HG03342 (cell line): ENCODE measurements around the gene TMEM248.
A peak's percentile ranks its signal among the peaks of the same experiment; 100 is the strongest.
"Not testable (repeated sequence)": the region's sequence is repeated elsewhere in the genome, so short reads cannot be mapped to it uniquely, and the experiment has no call there.

ENCODE experiments used
- ATAC-seq: cut with Tn5 transposase; IDR thresholded peaks from one replicate; pipeline ENCODE4 v1.9.1; 2021; ENCODE audit warnings: mild to moderate bottlenecking, moderate library complexity; ENCODE audit not compliant: unreplicated experiment

The TMEM248 gene

DNA sequence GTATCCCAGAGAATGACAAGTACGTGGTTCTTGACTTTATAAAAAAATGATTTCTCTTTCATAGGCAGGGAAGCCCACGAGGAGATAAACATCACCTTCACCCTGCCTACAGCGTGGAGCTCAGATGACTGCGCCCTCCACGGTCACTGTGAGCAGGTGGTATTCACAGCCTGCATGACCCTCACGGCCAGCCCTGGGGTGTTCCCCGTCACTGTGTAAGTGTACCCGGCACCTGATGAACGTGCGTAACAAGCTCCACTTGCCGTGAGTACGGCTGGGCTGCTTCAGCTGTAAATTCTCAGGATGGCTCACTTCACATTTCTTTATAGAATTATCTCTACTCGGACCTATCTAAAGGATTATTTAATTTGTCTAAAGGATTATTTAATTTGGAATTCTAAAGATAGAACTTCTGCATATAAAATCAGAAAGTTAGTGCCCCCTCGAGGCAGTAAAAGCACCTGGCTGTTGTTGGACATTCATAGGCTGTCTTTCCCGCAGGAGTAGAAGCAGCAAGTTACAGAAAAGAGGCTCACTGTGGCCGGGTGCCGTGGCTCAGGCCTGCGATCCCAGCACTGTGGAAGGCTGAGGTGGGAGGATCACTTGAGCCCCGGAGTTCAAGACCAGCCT, 27.6 kb downstream of the TMEM248 start:
- ATAC-seq: no peak

DNA sequence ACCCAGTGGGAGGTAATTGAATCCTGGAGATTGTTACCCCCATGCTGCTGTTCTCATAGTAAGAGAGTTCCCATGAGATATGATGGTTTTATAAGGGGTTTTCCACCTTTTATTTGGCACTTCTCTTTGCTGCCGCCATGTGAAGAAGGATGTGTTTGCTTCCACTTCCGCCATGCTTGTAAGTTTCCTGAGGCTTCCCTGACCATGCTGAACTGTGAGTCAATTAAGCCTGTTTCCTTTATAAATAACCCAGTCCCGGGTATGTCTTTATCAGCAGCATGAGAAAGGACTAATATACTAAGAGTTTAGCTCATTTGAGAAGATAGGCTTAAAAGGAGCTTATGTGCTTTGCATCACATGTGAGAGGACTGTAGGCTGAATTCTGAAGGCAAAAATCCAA, 29.3 kb downstream of the TMEM248 start:
- no peak for ATAC-seq

DNA sequence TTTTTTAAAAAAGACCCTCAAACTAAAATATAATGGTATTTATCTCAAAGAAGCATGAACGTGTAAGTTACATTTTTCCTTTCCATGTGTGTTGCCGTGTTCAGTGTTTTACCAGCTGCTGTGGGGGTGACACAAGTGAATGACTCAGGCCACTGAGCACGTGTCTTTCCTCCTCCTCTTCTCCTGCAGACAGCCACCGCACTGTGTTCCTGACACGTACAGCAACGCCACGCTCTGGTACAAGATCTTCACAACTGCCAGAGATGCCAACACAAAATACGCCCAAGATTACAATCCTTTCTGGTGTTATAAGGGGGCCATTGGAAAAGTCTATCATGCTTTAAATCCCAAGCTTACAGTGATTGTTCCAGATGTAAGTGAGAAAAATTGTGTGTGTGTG, 29.7 kb downstream of the TMEM248 start:
- no peak for ATAC-seq

DNA sequence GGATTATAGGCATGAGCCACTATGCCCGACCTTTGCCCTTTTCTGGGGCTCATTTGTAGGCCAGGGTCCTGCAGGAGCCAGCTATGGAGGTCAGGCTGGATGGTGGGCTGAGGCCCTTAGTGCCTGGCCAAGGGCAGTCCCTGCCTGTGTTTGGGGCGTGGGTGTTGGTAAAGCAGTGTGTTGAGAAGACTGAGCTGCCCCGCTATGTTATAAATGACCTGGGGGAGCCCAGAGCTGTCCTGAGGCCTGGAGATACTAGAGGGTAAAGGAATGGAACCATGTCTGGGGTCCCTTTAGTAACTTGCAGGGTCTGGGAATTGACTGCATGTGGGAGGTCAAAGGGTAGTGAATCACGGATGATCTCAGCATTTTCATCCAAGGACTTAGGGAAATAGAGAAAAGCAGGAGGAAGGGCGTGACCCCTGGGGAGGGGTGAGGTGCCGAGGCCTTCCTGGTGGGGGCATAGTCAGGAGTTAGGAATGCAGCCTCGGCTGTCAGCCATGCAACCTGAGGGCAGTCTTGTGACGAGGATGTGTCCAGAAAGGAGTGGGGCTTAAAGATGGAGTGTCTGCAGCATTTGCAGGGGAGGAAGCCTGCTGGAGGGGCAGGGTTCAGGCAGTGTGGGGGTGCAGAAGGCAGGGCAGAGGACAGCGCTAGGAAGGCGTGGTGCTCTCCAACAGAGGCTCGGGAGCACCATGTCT, 31.5 kb downstream of the TMEM248 start:
- no peak for ATAC-seq

DNA sequence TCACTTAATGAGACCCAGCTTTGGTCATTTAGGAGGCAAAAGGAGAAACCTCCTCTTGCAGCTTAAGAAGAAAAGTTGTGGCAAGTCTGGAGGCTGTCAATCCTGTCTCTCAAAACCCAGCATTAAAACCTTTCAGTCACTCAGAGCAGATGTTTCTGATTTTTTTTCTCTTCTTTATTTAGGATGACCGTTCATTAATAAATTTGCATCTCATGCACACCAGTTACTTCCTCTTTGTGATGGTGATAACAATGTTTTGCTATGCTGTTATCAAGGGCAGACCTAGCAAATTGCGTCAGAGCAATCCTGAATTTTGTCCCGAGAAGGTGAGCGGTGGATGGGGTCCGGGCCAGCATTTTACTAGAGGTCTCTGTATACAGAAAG, 32.0 kb downstream of the TMEM248 start:
- ATAC-seq: no peak

DNA sequence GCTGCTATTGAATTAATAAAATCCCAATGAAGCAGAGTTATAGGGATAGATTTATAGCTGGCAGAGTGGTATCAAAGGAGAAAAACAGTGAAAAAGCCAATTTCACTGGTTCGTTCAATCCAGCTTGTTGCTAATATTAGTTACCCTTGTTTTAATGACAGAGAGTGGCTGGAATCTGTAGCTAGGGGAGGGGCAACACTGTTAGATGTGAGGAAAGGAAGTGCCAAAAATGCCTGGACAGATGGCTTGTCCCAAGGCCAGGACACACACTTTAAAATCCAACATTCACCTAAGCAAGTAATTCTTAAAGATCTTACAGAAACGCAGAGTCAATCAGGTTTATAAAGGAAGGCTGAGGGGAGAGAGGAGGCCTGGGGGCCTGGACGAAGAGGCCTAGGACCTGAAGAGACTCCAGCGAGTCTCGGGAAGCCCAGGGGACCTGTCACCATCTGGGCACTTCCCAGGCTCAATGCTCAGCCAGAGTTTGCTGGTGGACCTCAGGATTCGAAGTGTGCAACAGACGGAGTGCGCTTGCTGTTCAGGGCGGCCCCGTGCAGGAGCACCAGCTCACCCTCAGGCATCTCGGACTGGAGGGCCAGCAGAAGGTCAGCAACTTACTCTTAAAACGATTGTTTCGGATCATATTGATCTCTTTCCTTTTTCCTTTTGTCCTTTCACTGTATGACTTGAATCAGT, 36.7 kb downstream of the TMEM248 start:
- ATAC-seq: no peak

DNA sequence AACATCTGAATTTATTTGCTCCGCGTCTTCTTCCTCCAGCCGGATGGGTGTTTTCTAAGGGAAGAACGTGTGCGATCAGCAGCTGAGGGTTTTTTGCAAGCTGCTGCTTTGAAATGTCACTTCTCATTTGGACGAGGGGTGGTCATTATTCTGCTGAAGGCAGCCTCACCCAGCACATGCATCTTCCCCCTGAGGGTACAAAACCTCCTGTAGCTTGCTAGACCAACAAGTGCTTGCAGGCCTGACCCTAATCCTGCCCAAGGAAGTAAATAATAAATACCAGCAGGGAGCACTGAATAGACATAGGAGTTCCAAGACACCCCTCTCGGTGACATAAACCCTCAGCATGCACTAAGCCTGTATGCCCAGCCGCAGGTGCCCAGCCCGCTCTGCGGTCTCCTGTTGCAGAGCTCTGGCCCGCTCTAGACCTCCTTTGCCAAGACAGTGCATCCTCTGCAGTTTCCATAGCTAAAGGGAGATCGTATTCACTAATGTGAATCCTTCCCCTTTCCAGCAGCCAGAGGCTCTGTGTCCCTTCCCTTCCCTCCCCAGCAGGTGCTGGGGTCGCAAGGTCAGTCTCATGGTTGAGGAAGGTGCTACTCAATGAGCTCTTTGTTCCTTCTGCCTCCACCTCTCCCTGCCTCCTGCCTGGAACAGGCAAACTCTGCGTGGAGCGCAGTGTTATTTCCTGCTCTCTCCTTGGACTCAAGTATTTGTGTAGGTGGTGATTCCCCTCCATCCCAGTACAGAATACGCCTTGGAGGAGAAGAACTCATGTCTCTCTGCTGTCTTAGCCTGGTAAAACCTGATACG, 37.7 kb downstream of the TMEM248 start:
- no peak for ATAC-seq

DNA sequence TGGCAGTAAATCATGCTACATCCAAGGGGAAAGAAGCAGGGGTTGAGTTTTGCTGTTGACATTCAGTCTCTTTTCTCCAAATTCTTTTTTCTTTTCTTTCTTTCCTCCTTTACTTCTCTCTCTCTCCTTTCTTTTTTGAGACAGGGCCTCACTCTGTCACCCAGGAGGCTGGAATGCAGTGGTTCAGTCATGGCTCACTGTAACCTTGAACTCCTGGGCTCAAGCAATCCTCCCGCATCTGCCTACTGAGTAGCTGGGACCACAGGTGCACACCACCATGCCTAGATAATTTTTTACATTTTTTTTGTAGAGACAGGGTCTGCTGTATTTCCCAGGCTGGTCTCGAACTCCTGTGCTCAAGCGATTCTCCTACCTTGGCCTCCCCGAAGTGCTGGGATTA, 39.2 kb downstream of the TMEM248 start:
- ATAC-seq: no peak

DNA sequence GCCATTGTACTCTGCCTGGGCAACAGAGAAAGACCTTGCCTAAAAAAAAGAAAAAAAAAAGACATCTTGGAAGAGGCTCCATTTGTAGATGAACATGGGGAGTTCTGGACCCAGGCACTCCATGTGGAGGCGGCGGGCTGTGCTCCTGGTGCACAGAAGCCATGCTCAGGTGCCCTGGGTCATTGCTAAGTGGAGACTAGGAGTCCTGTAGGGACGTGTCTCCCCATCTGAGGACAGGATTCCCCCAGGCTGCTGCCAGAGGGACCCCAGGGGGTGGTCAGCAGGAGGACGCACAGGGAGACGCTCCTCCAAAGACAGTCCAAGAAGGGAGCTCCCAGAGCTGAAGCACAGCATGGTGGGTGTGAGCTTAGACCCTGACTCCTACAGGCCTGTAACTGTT, 40.1 kb downstream of the TMEM248 start:
- no peak for ATAC-seq

DNA sequence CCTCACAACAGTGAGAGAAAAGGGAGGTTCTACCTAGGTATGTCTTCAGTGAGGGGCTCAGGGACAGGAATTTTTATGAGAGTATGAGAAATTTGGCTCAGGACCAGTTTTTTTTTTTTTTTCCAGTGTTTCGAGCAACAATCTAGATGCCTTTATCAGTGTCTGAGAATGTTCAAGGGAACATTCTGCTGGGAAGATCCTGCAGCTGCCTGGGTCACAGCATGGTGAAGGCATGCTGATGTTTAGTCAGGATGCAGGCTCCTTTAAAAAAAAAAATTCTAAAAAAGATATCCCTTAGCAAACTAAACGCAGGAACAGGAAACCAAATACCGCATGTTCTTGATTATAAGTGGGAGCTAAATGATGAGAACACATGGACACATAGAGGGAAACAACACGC, 43.4 kb downstream of the TMEM248 start:
- ATAC-seq: no peak

DNA sequence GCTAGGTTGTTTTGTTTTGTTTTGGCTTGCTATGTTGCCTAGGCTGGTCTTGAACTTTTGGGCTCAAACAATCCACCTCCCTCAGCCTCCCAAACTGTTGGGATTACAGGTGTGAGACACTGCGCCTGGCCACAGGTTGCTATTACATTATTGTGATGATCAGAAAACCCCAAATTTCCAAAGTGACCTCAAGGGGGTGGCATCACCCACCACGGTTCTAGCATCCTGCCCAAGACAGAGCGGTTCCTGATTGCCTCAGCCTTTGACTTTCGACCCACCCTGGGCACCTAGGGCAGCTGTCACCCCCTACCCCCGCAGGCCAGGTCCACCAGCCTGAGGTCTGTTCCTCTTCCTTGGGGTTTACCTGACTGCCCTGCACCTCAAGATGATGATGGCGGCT, 46.0 kb downstream of the TMEM248 start:
- no peak for ATAC-seq

DNA sequence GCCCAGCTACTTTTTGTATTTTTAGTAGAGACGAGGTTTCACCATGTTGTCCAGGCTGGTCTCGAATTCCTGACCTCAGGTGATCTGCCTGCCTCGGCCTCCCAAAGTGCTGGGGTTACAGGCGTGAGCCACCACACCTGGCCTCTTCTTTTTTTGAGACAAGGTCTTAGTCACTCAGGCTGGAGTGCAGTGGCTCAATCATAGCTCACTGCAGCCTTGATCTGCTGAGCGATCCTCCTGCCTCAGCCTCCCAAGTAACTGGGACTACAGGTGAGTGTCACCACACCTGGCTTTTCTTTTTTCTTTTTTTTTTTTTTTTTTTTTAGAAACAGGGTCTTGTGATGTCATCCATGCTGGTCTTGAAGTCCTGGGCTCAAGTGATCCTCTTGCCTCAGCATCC, 48.0 kb downstream of the TMEM248 start:
- not testable (repeated sequence) for ATAC-seq

DNA sequence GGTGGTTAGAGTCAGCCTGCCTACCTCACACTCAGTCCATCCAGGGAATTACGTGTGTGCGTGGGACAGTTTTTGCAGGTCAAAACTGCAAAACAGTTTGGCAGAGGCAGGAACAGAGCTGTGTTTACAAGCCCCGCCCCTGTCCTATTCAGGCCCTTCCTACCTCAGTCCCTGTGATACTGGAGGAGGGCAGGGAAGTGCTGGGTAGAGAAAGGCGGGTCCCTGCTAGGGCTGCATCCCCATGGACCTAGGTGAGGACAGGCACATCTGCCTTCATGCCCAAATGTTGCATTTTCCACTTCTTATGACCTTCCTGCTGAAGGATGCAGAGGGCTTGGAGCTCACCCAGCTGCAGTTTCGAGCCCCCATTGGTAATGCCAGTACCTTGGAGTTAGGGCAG, 49.3 kb downstream of the TMEM248 start:
- no peak for ATAC-seq

DNA sequence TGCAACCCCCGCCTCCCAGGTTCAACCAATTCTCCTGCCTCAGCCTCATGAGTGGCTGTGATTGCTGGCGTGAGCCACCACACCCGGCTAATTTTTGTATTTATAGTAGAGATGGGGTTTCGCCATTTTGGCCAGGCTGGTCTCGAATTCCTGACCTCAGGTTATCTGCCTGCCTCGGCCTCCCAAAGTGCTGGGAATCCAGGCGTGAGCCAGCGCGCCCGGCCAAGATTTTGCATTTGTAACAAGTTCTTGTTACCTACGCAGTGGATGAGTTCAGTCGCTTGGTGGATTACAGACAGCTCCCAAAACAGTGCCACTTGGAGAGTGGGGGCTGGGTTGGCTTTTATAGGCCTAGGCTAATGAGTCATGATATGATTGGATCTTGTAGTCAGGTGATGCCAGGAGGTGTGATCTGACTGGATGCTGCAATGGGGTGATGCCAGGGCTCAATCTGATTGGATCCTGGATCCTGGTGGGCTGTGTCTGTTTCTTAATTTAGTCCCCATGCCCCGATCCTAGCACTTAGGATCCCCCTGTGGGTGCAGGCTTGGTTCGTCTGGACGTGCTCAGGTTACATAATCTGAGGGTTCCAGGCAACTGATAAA, 54.1 kb downstream of the TMEM248 start:
- no peak for ATAC-seq

DNA sequence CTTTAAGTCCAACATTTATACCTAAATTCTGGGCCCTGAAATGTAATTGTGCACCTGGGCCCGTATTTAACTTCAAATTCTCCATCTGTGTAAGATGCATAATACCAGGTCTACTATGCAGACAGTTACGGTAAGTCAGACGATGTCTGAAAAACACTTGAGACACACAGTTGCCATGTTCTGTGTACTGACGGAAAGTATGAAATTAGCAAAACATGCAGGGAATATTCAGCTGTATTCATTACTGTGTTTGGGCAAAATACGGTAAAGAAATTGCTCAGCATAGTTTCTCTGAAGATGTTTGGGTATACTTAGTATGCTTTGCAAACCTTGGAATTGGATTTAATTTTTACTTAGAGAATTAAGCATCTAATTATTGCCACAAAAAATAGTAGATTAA, 57.3 kb downstream of the TMEM248 start:
- not testable (repeated sequence) for ATAC-seq

DNA sequence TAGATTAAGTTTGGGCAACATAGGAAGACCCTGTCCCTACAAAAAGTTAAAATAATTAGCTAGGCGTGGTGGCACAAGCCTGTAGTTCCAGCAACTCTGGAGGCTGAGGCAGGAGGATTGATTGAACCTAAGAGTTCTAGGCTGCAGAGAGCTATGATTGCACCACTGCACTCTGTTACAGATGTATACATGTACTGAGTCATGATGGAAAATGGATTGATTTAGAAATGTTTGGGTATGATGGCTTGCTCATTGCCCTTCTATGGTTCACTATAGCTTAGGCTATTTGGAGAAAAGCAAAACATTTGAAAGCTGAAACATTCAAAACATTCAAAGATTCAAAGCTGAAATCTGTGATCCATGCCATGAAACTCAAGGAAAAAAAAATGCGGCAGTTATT, 58.0 kb downstream of the TMEM248 start:
- not testable (repeated sequence) for ATAC-seq

DNA sequence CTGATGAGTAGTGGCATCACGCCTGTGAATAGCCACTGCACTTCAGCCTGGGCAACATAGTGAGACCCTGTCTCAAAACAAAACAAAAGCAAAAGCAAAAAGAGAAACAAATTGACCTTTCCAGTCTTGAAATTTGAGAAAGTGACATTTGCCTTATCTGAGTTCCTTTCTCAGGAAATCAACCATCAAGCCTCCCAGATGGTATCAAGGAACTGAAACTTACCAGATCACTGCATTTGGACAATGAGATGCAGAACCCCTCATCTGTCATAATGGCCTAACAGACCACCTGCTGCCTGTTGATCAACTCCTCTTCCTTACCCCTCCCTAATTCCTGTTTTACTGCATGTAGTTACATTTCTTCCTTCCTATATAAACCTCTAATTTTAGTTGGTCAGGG, 59.3 kb downstream of the TMEM248 start:
- ATAC-seq: not testable (repeated sequence)

DNA sequence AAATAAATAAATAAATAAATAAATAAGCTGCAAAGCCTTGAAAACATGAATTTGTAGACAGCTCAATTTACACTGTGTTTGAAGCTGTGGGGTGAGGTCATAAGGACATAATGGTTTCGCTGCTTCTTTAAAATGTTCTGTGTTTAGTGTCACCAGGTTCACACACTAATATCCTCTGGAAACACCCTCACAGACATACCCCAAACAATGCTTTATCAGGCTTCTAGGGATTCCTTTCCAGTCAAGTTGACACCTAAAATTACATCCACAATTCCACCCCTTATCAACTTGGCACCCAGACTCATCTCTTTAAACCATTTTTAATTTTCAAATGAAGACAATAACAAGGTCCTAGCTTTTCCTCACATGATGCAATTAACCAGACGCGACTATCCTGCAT, 68.5 kb downstream of the TMEM248 start:
- not testable (repeated sequence) for ATAC-seq

DNA sequence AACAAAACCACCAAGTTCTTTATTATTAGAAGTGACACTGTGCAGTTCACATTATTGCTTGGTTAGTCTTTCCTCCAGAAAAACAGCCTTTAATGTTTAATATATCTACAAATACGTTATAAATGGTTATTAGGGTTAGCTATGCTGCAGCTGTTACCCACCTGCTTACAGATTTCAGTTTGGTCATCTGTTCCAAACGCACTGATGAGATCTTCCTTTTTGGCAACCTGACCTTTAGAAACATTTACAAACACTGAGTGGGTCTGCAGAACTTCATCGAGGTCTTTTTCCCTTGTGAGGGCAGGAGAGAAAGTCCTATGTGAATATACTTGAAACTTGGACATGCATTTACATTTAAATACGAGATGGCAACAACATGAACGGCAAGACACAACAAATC, 73.0 kb downstream of the TMEM248 start:
- ATAC-seq: not testable (repeated sequence)

DNA sequence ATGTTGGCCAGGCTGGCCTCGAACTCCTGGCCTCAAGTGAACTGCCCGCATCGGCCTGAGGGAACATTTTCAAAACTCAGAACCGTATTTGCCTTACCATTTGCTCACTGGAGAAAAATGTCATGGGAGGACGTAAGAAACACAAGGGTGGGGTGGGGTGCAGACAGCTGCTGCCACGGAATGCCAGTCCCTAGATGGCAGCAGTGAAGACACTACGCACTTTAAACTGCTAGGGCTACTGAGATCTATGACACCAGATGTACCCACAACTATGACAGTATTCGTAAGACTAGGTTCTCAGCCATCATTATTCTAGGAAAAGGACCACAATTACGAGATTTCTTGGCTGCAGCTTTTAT, 73.6 kb downstream of the TMEM248 start:
- ATAC-seq: peak; percentile 23
